Measurements from ENCODE around the gene MED13L.
"Not testable (repeated sequence)": the region's sequence is repeated elsewhere in the genome, so short reads cannot be mapped to it uniquely, and the experiment has no call there.

The MED13L gene

DNA sequence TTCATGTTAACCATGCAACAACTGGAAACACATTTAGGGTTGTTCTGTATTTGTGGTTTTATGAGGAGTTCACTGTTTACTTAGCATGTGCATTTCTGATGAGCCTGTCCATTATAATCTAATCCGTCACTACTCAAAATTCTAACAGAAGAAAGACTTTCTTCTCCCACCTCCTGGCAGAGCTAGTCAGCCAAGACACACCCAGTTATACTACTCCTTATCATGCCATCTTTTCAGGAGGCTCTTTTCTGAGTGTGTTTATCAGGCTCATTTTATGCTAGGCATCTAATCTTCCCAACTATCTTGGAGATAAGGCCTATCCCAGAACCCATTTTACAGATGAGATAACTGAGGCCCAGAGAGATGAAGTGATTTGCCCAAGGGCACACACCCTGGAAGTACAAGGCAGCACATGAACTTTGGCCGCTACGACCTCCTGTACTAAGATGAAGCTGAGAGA is 10.4 kb upstream of the MED13L start:
- no peak for DNase-seq (ENCODE audit: low read depth, low spot score)
- Histone ChIP-seq H3K4me1 (ENCODE audit: insufficient read depth, insufficient read length) (no peaks in the 10 kb centered on the region), H3K36me3 (ENCODE audit: insufficient read depth, insufficient read length, low read length) (no peaks in the 10 kb centered on the region), H3K4me3 (ENCODE audit: insufficient read length, low read depth) (no peak overlapping the region), H3K9me3 (ENCODE audit: insufficient read depth, low read length) (no peaks in the 10 kb centered on the region), H3K9ac (ENCODE audit: insufficient read length, low read depth) (no peak overlapping the region), H3K27me3 (ENCODE audit: insufficient read depth, insufficient read length) (no peaks in the 10 kb centered on the region)
- no peak for TF ChIP-seq YY1 (IDR thresholded peaks at IDR 0.05; ENCODE audit: insufficient read depth, insufficient read length)
- TF ChIP-seq SUZ12 (IDR thresholded peaks at IDR 0.05; ENCODE audit: extremely low read depth, insufficient read depth, insufficient read length), result no peak
- no peak for TF ChIP-seq ZNF274 (IDR thresholded peaks at IDR 0.05; ENCODE audit: low read depth, low read length)

DNA sequence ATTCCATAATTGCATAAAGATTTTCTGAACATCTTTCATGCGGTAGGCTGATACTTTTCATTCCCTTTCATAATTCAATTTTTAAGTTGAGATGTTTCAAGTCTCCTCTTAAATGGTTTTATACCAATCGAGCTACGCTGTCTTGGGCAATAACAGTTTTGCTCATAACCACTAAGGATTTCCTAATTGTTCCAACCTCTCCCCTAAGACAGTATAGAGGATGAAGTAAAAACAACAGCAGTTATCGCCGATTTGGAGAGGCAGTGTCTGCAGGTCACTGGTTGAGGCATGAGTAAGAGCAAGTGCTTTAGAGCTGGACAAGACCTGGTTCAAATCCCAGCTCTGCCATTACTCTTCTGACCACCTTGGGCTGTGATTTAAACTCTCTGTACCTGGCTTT is 6.9 kb upstream of the MED13L start:
- TF ChIP-seq ZNF274 (IDR thresholded peaks at IDR 0.05; ENCODE audit: low read depth, low read length), result no peak
- no peak for TF ChIP-seq SUZ12 (IDR thresholded peaks at IDR 0.05; ENCODE audit: extremely low read depth, insufficient read depth, insufficient read length)
- TF ChIP-seq YY1 (IDR thresholded peaks at IDR 0.05; ENCODE audit: insufficient read depth, insufficient read length), result no peak
- no peak overlapping the region for H3K9ac ChIP-seq (ENCODE audit: insufficient read length, low read depth)
- H3K27me3 ChIP-seq (ENCODE audit: insufficient read depth, insufficient read length), result no peaks in the 10 kb centered on the region
- H3K9me3 ChIP-seq (ENCODE audit: insufficient read depth, low read length), result no peaks in the 10 kb centered on the region
- DNase-seq (ENCODE audit: low read depth, low spot score), result no peak
- no peaks in the 10 kb centered on the region for H3K4me1 ChIP-seq (ENCODE audit: insufficient read depth, insufficient read length)
- no peaks in the 10 kb centered on the region for H3K36me3 ChIP-seq (ENCODE audit: insufficient read depth, insufficient read length, low read length)
- H3K4me3 ChIP-seq (ENCODE audit: insufficient read length, low read depth), result no peak overlapping the region

DNA sequence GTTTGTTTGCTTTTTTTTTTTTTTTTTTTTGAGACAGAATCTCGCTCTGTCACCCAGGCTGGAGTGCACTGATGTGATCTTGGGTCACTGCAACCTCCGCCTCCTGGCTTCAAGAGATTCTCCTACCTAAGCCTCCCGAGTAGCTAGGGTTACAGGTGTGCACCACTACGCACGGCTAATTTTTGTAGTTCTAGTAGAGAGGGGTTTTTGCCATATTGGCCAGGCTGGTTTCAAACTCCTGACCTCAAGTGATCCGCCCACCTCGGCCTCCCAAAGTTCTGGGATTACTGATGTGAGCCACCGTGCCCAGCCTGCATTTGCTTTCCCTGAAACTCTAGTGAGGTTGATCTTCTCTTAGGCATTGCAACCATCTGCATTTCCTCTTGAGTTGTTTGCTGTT is 6.4 kb upstream of the MED13L start:
- DNase-seq (ENCODE audit: low read depth, low spot score); H3K9me3 ChIP-seq (ENCODE audit: insufficient read depth, low read length); H3K4me3 ChIP-seq (ENCODE audit: insufficient read length, low read depth); H3K36me3 ChIP-seq (ENCODE audit: insufficient read depth, insufficient read length, low read length); H3K4me1 ChIP-seq (ENCODE audit: insufficient read depth, insufficient read length); H3K9ac ChIP-seq (ENCODE audit: insufficient read length, low read depth); H3K27me3 ChIP-seq (ENCODE audit: insufficient read depth, insufficient read length): not testable (repeated sequence)

DNA sequence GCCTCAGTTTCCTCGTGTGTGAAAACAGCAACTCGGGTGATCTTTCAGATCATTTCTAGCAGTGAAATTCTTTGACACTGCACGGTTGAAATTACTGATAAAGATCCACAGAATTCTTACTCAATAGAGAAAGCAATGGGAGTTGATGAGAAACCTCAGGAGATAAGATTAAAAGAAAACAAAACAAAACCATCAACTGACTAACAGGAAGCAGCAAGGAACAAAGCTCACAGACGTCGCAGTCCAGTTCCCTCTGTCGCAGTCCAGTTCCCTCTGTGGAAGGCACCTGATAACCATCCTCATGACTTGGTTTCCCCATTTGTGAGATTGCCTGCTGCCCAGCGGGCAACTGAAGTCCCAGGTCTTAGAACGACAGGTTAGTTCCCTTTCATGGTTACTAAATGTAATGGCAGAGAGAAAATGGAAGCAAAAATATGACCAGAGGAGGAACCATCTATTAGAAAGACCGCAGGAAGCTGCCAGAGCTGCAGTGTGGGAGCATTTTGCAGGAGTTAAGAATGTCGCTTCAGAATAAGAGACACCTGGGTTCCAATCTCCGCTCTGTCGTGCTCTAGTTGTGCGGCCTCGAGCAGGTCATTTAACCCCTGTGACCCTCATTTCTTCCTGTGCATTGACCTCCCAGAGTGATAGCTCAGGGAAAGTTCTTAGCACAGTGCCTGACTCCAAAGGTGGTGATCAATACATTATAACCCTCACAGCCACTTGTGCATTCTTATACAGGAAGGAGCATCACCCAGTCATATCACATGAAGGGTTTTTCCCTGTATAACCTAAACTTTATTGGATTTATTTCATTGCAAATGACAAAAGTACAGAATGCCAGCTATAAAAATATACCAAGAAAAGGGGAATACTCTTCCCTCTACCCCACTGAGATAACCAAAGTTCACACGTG is 5.1 kb upstream of the MED13L start:
- Histone ChIP-seq H3K9me3 (ENCODE audit: insufficient read depth, low read length) (no peaks in the 10 kb centered on the region), H3K36me3 (ENCODE audit: insufficient read depth, insufficient read length, low read length) (no peaks in the 10 kb centered on the region), H3K4me1 (ENCODE audit: insufficient read depth, insufficient read length) (no peaks in the 10 kb centered on the region), H3K27me3 (ENCODE audit: insufficient read depth, insufficient read length) (no peaks in the 10 kb centered on the region), H3K4me3 (ENCODE audit: insufficient read length, low read depth) (no peak overlapping the region), H3K9ac (ENCODE audit: insufficient read length, low read depth) (no peak overlapping the region)
- TF ChIP-seq ZNF274 (IDR thresholded peaks at IDR 0.05; ENCODE audit: low read depth, low read length) (no peak), SUZ12 (IDR thresholded peaks at IDR 0.05; ENCODE audit: extremely low read depth, insufficient read depth, insufficient read length) (no peak), YY1 (IDR thresholded peaks at IDR 0.05; ENCODE audit: insufficient read depth, insufficient read length) (no peak)
- DNase-seq (ENCODE audit: low read depth, low spot score), result no peak

DNA sequence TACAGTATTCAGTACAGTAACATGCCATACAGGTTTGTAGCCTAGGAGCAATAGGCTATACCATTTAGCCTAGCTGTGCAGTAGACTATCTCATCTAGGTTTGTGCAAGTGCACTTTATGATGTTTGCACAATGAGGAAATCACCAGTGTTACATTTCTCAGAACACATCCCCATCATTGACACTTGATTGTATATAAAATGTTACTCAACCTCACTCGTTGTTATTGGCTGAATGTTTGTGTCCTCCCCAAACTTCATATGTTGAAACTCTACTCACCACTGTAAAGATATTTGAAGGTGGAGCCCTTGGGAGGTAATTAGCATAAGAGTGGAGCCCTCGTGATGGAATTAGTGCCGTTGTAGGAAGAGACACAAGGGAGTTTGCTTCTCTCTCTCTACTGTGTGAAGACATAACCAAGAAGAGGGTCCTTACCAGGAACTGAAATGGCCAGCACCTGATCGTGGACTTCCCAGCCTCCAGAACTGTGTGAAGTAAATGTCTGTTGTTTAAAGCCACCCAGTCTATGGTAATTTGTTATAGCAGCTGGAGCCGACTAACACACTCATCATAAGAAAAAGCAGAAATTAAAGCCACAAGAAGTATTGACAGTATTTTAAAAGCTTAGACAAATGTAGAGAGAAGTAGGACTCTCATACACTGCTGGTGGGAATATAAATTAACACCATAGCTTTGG is 3.2 kb upstream of the MED13L start:
- DNase-seq (ENCODE audit: low read depth, low spot score), result no peak
- Histone ChIP-seq H3K4me3 (ENCODE audit: insufficient read length, low read depth) (no peak overlapping the region), H3K36me3 (ENCODE audit: insufficient read depth, insufficient read length, low read length) (peaks cover 5% of the 10 kb centered on the region), H3K9ac (ENCODE audit: insufficient read length, low read depth) (no peak overlapping the region), H3K9me3 (ENCODE audit: insufficient read depth, low read length) (no peaks in the 10 kb centered on the region), H3K27me3 (ENCODE audit: insufficient read depth, insufficient read length) (no peaks in the 10 kb centered on the region), H3K4me1 (ENCODE audit: insufficient read depth, insufficient read length) (no peaks in the 10 kb centered on the region)
- TF ChIP-seq ZNF274 (IDR thresholded peaks at IDR 0.05; ENCODE audit: low read depth, low read length) (no peak), SUZ12 (IDR thresholded peaks at IDR 0.05; ENCODE audit: extremely low read depth, insufficient read depth, insufficient read length) (no peak), YY1 (IDR thresholded peaks at IDR 0.05; ENCODE audit: insufficient read depth, insufficient read length) (no peak)

DNA sequence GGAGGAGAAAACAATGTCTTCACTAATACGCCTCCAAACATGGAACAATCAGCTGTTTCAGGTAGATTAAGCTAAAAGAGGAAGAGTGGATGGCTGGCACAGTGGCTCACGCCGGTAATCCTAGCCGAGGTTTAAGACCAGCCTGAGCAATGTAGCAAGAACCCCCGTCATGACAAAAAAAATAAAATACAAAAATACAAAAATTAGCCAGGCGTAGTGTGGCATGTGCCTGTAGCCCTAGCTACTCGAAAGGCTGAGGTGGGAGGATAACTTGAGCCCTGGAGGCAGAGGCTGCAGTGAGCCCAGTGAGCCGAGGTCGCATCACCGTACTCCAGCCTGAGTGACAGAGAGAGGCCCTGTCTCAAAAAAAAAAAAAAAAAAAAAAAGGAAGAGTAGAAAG is 1.2 kb upstream of the MED13L start:
- Histone ChIP-seq H3K9ac (ENCODE audit: insufficient read length, low read depth) (peak overlapping the region; percentile 74), H3K27me3 (ENCODE audit: insufficient read depth, insufficient read length) (no peaks in the 10 kb centered on the region), H3K4me1 (ENCODE audit: insufficient read depth, insufficient read length) (no peaks in the 10 kb centered on the region), H3K36me3 (ENCODE audit: insufficient read depth, insufficient read length, low read length) (peaks cover 5% of the 10 kb centered on the region), H3K4me3 (ENCODE audit: insufficient read length, low read depth) (peak overlapping the region; percentile 43), H3K9me3 (ENCODE audit: insufficient read depth, low read length) (no peaks in the 10 kb centered on the region)
- TF ChIP-seq YY1 (IDR thresholded peaks at IDR 0.05; ENCODE audit: insufficient read depth, insufficient read length), result no peak
- no peak for TF ChIP-seq SUZ12 (IDR thresholded peaks at IDR 0.05; ENCODE audit: extremely low read depth, insufficient read depth, insufficient read length)
- no peak for TF ChIP-seq ZNF274 (IDR thresholded peaks at IDR 0.05; ENCODE audit: low read depth, low read length)
- no peak for DNase-seq (ENCODE audit: low read depth, low spot score)

DNA sequence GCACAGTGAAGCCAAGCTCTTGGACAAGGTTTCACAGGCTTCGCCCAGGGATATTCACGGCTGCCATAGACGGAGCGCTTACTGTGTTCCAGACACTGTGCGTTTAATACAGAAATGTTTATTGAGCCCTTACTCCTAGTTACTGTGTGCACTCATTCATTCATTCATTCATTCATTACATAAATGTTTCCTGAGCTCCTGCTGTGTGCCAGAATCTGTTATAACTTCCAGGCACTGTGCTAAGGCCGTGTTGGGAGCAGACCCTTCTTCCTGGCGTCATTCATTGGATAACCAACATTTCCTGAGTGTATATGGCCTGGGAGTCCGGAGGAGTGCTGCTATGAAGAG is 760 bp upstream of the MED13L start:
- Histone ChIP-seq H3K4me1 (ENCODE audit: insufficient read depth, insufficient read length) (no peaks in the 10 kb centered on the region), H3K9ac (ENCODE audit: insufficient read length, low read depth) (peak overlapping the region; percentile 74), H3K9me3 (ENCODE audit: insufficient read depth, low read length) (no peaks in the 10 kb centered on the region), H3K27me3 (ENCODE audit: insufficient read depth, insufficient read length) (no peaks in the 10 kb centered on the region), H3K4me3 (ENCODE audit: insufficient read length, low read depth) (peak overlapping the region; percentile 43), H3K36me3 (ENCODE audit: insufficient read depth, insufficient read length, low read length) (peaks cover 5% of the 10 kb centered on the region)
- no peak for DNase-seq (ENCODE audit: low read depth, low spot score)
- TF ChIP-seq YY1 (IDR thresholded peaks at IDR 0.05; ENCODE audit: insufficient read depth, insufficient read length), result no peak
- no peak for TF ChIP-seq ZNF274 (IDR thresholded peaks at IDR 0.05; ENCODE audit: low read depth, low read length)
- no peak for TF ChIP-seq SUZ12 (IDR thresholded peaks at IDR 0.05; ENCODE audit: extremely low read depth, insufficient read depth, insufficient read length)

Measured in NT2/D1 (cell line).